A673 (cell line): ENCODE data around the gene NAPB.

ENCODE experiments used
- EZH2 ChIP-seq: fragments of 200-600 bp; sonication (generic); IDR thresholded peaks from 2 replicates; pipeline ENCODE4 v1.6.1; 2017; ENCODE audit warnings: borderline replicate concordance, low read depth, mild to moderate bottlenecking, mixed read lengths, antibody characterized with exemption, low read length; ENCODE audit not compliant: poor library complexity, severe bottlenecking
- TF ChIP-seq, protein P1 (sequence below): fragments of 300-800, 200-600 bp; sonication (generic); conservative IDR thresholded peaks from 2 replicates; pipeline ENCODE4 v1.5.1; 2017; ENCODE audit warnings: low read depth, mild to moderate bottlenecking, antibody characterized with exemption, low read length, moderate library complexity, mixed read lengths

GRCh38 chr20:23437126-23437899, 16.0 kb upstream of the NAPB start:
- TF ChIP-seq, protein P1, sequence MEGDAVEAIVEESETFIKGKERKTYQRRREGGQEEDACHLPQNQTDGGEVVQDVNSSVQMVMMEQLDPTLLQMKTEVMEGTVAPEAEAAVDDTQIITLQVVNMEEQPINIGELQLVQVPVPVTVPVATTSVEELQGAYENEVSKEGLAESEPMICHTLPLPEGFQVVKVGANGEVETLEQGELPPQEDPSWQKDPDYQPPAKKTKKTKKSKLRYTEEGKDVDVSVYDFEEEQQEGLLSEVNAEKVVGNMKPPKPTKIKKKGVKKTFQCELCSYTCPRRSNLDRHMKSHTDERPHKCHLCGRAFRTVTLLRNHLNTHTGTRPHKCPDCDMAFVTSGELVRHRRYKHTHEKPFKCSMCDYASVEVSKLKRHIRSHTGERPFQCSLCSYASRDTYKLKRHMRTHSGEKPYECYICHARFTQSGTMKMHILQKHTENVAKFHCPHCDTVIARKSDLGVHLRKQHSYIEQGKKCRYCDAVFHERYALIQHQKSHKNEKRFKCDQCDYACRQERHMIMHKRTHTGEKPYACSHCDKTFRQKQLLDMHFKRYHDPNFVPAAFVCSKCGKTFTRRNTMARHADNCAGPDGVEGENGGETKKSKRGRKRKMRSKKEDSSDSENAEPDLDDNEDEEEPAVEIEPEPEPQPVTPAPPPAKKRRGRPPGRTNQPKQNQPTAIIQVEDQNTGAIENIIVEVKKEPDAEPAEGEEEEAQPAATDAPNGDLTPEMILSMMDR, result no peak
- TF ChIP-seq EZH2, result no peak
